ENCODE measurements around the gene FAM171A1.

- TF ChIP-seq POLR2A (IDR thresholded peaks at IDR 0.05; ENCODE audit: low read depth, low read length) (no peak), POLR2AphosphoS5 (IDR thresholded peaks at IDR 0.05; ENCODE audit: low read depth, low read length) (no peak), TAF1 (IDR thresholded peaks at IDR 0.05; ENCODE audit: borderline replicate concordance, low read depth, low read length) (no peak)
These were observed 129.8 kb downstream of the FAM171A1 start for GRCh38 chr10:15241306-15241705.

All from GM12892 (cell line).